Prostate gland (tissue), 2 donors: ENCODE data around the gene STING1. TPM values are rescaled to one million over a fixed set of nuclear protein-coding genes. Genes with fewer than 3 reads are reported as not detected.

Source experiments
- DNase-seq: peaks from one replicate; pipeline ENCODE4 v3.0.0-alpha.2; 2019; ENCODE audit warnings: low spot score
- H3K27ac ChIP-seq, 2 donors: fragments of 200-600 bp; sonication (generic); 2 replicates each; pipeline ENCODE4 v1.5.1; 2017 to 2019
- H3K27me3 ChIP-seq: fragments of 200-600 bp; sonication (generic); replicated peaks from 2 replicates; pipeline ENCODE4 v1.5.1; 2019; ENCODE audit not compliant: insufficient read depth
- H3K36me3 ChIP-seq, 2 donors: fragments of 200-600 bp; sonication (generic); 1 replicate in 1 of 2; 2 replicates in 1 of 2; pipeline versions ENCODE4 v1.5.1 to v1.8.1; 2017 to 2019
- H3K4me1 ChIP-seq: fragments of 200-600 bp; sonication (generic); replicated peaks from 2 replicates; pipeline ENCODE4 v1.5.1; 2019
- H3K4me3 ChIP-seq, 2 donors: fragments of 200-600 bp; sonication (generic); 2 replicates each; pipeline ENCODE4 v1.5.1; 2017 to 2019
- H3K9me3 ChIP-seq: fragments of 200-600 bp; sonication (generic); 2 replicates; pipeline ENCODE4 v1.5.1; 2017
- POLR2A ChIP-seq: fragments of 450-650 bp; IDR thresholded peaks from one replicate; pipeline ENCODE4 v1.6.1; 2016; ENCODE audit warnings: antibody characterized with exemption, mild to moderate bottlenecking
- POLR2AphosphoS5 ChIP-seq: sonication (generic); formaldehyde crosslinking; IDR thresholded peaks from one replicate; pipeline ENCODE4 v1.6.1; 2017; ENCODE audit warnings: antibody characterized with exemption
- WGBS: methylation state at CpG from one replicate; pipeline ENCODE4 v1.1.5; 2018; 5-methylcytosine and 5-hydroxymethylcytosine counted together
- intact Hi-C: fragments of 100-400 bp; cut with DNase I; formaldehyde crosslinking; loops from one replicate; pipeline ENCODE4 v1.14.2; 2022
- total RNA-seq, 2 donors: library from RNA; depleted of rRNA; stranded (reverse); fragments of >200 nt; gene quantifications; one replicate each; pipeline ENCODE4 v1.1.0, GENCODE V29; 2016
- TF ChIP-seq, protein P1 (sequence below), 4 experiments: fragments of 200-600 bp in 2 of 4; fragments of 450-650 bp in 2 of 4; sonication (generic) in 2 of 4; IDR thresholded peaks; 1 replicate in 3 of 4; 2 replicates in 1 of 4; pipeline ENCODE4 v1.5.1; 2016 to 2019; ENCODE audit warnings: antibody characterized with exemption in 4 of 4, mild to moderate bottlenecking in 2 of 4, moderate library complexity in 2 of 4

Gene STING1
- total RNA-seq, 2 donors from 2014 or later, result 33.8 to 59.1 TPM

DNA sequence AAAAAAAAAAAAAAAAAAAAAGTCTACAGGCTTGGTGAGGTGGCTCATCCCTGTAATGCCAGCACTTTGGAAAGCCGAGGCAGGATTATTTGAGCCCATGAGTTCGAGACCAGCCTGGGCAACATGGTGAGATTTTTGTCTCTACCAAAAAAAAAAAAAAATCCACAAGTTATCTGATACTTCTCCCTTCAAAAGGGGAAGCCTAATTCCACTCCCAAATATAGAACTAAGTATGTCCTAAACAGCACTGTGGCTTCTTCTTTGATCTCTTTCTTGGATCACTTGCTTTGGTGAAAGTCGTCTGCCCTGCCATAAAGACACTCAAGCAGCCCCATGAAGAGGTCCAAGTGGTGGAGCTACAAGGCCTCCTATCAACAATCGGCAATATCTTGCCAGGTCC is 18.8 kb upstream of the STING1 start:
- no peaks in the 10 kb centered on the region for H3K27me3 ChIP-seq
- no peak overlapping the region for H3K4me3 ChIP-seq
- intact Hi-C loops, result no loop called here
- no peaks in the 10 kb centered on the region for H3K9me3 ChIP-seq
- H3K36me3 ChIP-seq, result no peaks in the 10 kb centered on the region
- no peak overlapping the region for H3K27ac ChIP-seq
- TF ChIP-seq, protein P1, sequence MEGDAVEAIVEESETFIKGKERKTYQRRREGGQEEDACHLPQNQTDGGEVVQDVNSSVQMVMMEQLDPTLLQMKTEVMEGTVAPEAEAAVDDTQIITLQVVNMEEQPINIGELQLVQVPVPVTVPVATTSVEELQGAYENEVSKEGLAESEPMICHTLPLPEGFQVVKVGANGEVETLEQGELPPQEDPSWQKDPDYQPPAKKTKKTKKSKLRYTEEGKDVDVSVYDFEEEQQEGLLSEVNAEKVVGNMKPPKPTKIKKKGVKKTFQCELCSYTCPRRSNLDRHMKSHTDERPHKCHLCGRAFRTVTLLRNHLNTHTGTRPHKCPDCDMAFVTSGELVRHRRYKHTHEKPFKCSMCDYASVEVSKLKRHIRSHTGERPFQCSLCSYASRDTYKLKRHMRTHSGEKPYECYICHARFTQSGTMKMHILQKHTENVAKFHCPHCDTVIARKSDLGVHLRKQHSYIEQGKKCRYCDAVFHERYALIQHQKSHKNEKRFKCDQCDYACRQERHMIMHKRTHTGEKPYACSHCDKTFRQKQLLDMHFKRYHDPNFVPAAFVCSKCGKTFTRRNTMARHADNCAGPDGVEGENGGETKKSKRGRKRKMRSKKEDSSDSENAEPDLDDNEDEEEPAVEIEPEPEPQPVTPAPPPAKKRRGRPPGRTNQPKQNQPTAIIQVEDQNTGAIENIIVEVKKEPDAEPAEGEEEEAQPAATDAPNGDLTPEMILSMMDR (IDR thresholded peaks at IDR 0.05), result no peak
- no peak for TF ChIP-seq POLR2A
- TF ChIP-seq POLR2AphosphoS5, result no peak
- DNase-seq, result no peak
- WGBS, result 84% methylated on average over 4 of the region's 4 CpGs
- no peaks in the 10 kb centered on the region for H3K4me1 ChIP-seq

DNA sequence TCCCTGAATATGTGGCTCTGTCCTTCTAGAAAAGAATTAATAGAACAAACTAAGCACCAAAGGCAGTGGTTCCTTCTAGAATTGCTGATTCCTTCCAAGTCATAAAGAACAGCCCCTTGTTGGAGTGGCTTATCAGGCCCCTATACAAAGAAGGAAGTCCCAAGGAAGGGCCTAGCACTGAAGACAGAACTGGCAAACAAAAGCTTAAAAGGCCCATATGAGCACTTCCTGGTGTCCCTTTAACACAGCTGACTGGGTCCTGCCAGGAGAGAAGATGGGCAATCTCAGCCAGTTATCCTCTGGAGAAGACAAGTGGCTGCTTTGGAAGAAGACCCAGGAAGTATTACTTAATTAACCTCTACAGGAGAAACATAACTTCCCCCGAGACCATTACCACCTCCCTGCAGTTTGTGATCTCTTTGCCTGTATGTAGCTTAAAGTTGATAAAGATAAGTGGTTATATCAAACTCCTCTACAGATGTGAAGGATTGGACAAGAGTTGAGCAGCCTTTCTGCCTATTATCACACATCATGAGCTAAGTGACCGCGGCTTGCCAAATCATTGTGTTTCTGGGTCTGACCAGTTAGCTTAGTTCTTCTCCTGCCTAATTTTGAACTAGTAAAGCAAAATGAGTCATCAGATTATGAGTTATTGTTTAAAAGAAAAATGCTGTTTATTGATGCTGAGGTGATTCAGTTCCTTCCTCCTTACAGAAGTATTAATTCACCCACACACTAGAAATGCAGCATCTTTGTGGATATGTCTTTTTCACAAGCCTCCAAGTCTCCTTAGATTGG is 13.3 kb upstream of the STING1 start:
- WGBS, result 82% methylated on average over 3 of the region's 3 CpGs
- intact Hi-C loops, result no loop called here
- TF ChIP-seq, protein P1 (IDR thresholded peaks at IDR 0.05), result no peak
- TF ChIP-seq POLR2A, result no peak
- TF ChIP-seq POLR2AphosphoS5, result no peak
- Histone ChIP-seq H3K4me1 (no peaks in the 10 kb centered on the region), H3K36me3 (no peaks in the 10 kb centered on the region), H3K9me3 (no peaks in the 10 kb centered on the region), H3K27me3 (no peaks in the 10 kb centered on the region), H3K27ac (no peak overlapping the region), H3K4me3 (no peak overlapping the region)
- no peak for DNase-seq

DNA sequence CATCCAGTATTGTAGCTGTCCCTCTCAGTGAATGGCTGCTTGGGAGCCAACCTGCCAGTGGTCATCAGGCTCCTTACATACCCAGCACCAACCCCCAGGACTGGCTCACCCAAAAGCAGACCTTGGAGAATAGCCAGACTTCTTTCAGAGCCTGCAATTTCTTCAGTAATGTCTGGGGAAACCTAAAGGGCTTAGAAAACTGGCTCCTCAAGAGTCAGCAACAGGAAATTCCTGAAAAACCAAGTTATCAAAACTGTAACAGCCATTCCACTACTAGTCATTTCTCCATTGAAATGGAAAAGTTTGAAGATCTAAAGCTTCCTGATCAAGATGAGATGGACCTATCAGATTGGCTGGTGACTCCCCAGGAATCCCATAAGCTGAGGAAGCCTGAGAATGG is 12.3 kb upstream of the STING1 start:
- no peaks in the 10 kb centered on the region for H3K27me3 ChIP-seq
- H3K4me1 ChIP-seq, result no peaks in the 10 kb centered on the region
- no peak overlapping the region for H3K4me3 ChIP-seq
- TF ChIP-seq POLR2A, result no peak
- no peak for TF ChIP-seq POLR2AphosphoS5
- TF ChIP-seq, protein P1 (IDR thresholded peaks at IDR 0.05), result no peak
- no peak for DNase-seq
- intact Hi-C loops, result no loop called here
- H3K27ac ChIP-seq, result no peak overlapping the region
- no peaks in the 10 kb centered on the region for H3K9me3 ChIP-seq
- H3K36me3 ChIP-seq, result no peaks in the 10 kb centered on the region

DNA sequence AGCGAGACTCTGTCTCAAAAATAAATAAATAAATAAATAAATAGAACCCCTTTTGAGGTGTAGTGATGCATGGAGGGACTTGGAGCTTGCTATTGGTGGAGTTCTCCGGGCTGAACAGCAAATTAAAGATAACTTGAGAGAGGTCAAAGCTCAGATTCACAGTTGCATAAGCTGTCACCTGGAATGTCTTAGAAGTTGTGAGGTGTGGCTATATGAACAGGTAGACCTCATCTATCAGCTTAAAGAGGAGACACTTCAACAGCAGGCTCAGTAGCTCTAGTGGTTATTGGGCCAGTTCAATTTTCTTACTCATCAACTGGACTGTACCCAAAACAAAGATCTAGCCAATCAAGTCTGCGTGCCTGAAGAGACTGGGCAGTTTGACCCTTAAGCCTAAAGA is 11.7 kb upstream of the STING1 start:
- Histone ChIP-seq H3K27me3 (no peaks in the 10 kb centered on the region), H3K4me3 (no peak overlapping the region), H3K4me1 (no peaks in the 10 kb centered on the region), H3K27ac (no peak overlapping the region), H3K36me3 (no peaks in the 10 kb centered on the region), H3K9me3 (no peaks in the 10 kb centered on the region)
- no peak for DNase-seq
- intact Hi-C loops, result no loop called here
- WGBS, result 95% methylated on average over 3 of the region's 3 CpGs
- TF ChIP-seq POLR2AphosphoS5 (no peak), POLR2A (no peak)
- TF ChIP-seq, protein P1 (IDR thresholded peaks at IDR 0.05), result no peak

DNA sequence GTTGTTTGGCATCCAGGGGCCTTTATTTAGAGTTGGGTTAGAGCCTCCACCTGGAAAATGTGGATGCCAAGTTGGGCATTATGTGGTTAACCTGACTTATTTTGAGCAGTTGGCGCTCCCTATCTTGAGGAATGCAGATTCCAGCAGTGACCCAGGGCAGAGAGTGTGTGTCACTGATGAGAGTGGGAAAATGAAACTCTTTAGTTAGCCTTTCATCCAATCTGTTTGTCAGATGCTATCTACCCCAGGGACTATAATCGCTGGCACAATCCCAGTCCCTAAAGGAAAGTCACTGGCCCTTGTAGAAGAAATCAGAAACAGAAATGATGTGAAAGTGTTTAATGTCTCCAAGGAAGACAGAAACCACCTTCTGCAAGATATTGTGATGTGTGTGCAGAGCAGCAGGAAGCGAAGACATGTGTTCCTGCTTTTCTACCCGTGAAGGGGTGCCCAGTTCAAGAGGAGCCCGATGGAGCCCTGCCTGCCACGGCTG is 10.2 kb upstream of the STING1 start:
- Histone ChIP-seq H3K4me1 (no peaks in the 10 kb centered on the region), H3K27ac (no peak overlapping the region), H3K27me3 (no peaks in the 10 kb centered on the region), H3K9me3 (no peaks in the 10 kb centered on the region), H3K36me3 (no peaks in the 10 kb centered on the region), H3K4me3 (no peak overlapping the region)
- WGBS, result 20% methylated on average over 6 of the region's 6 CpGs
- no peak for DNase-seq
- TF ChIP-seq, protein P1 (IDR thresholded peaks at IDR 0.05), result no peak
- TF ChIP-seq POLR2AphosphoS5 (no peak), POLR2A (no peak)
- intact Hi-C loops, result no loop called here
